ENCODE measurements around the gene PRG3.
"Not testable (repeated sequence)": the region's sequence is repeated elsewhere in the genome, so short reads cannot be mapped to it uniquely, and the experiment has no call there.

Gene PRG3

GRCh38 chr11:57387289-57388030 lies 6.5 kb upstream of the PRG3 start:
- no peak for DNase-seq (ENCODE audit: low read depth)

GRCh38 chr11:57386178-57386940 lies 5.4 kb upstream of the PRG3 start:
- DNase-seq (ENCODE audit: low read depth), result no peak

GRCh38 chr11:57379732-57380131 lies 1.2 kb downstream of the PRG3 start:
- DNase-seq (ENCODE audit: low read depth), result no peak

GRCh38 chr11:57378186-57378585 lies 2.8 kb downstream of the PRG3 start:
- DNase-seq (ENCODE audit: low read depth), result no peak

- no peak for DNase-seq (ENCODE audit: low read depth)
Measured at GRCh38 chr11:57377107-57377506, 3.8 kb downstream of the PRG3 start.

- no peak for DNase-seq (ENCODE audit: low read depth)
Measured at GRCh38 chr11:57376095-57377090, 4.6 kb downstream of the PRG3 start.

GRCh38 chr11:57375490-57375889 lies 5.5 kb downstream of the PRG3 start:
- no peak for DNase-seq (ENCODE audit: low read depth)

GRCh38 chr11:57374966-57375365 lies 6.0 kb downstream of the PRG3 start:
- no peak for DNase-seq (ENCODE audit: low read depth)

- no peak for DNase-seq (ENCODE audit: low read depth)
Measured at GRCh38 chr11:57373146-57373545, 7.8 kb downstream of the PRG3 start.

GRCh38 chr11:57370941-57371340 lies 10.0 kb downstream of the PRG3 start:
- no peak for DNase-seq (ENCODE audit: low read depth)

GRCh38 chr11:57370251-57370650 lies 10.7 kb downstream of the PRG3 start:
- DNase-seq (ENCODE audit: low read depth), result no peak

- no peak for DNase-seq (ENCODE audit: low read depth)
Measured at GRCh38 chr11:57368845-57369232, 12.1 kb downstream of the PRG3 start.

- DNase-seq (ENCODE audit: low read depth), result no peak
Measured at GRCh38 chr11:57368106-57368844, 12.7 kb downstream of the PRG3 start.

GRCh38 chr11:57364851-57365660 lies 15.9 kb downstream of the PRG3 start:
- DNase-seq (ENCODE audit: low read depth), result no peak

- no peak for DNase-seq (ENCODE audit: low read depth)
Measured at GRCh38 chr11:57363131-57364080, 17.5 kb downstream of the PRG3 start.

- no peak for DNase-seq (ENCODE audit: low read depth)
Measured at GRCh38 chr11:57361926-57362325, 19.0 kb downstream of the PRG3 start.

- DNase-seq (ENCODE audit: low read depth), result not testable (repeated sequence)
Measured at GRCh38 chr11:57361420-57361819, 19.5 kb downstream of the PRG3 start.

GRCh38 chr11:57360991-57361390 lies 20.0 kb downstream of the PRG3 start:
- no peak for DNase-seq (ENCODE audit: low read depth)

- no peak for DNase-seq (ENCODE audit: low read depth)
Measured at GRCh38 chr11:57359896-57360690, 20.9 kb downstream of the PRG3 start.
